Breast epithelium (tissue), 4 donors: ENCODE measurements around the gene TTC9B. TPM values are rescaled to one million over a fixed set of nuclear protein-coding genes. Genes with fewer than 3 reads are reported as not detected.

Source experiments
- DNase-seq, 2 donors: peaks; one replicate each; pipeline ENCODE4 v3.0.0-alpha.2; 2019; ENCODE audit warnings: low spot score in 2 of 2
- H3K27ac ChIP-seq, 2 donors: fragments of 200-600 bp; sonication (generic) in 1 of 2; one replicate each; pipeline ENCODE4 v1.5.1; 2016 to 2019; ENCODE audit warnings: mild to moderate bottlenecking in 1 of 2
- H3K27me3 ChIP-seq, 2 donors: fragments of 200-600 bp; sonication (generic) in 1 of 2; one replicate each; pipeline versions ENCODE4 v1.5.1 to v1.6.0; 2017 to 2019; ENCODE audit warnings: control low read depth in 1 of 2, mild to moderate bottlenecking in 1 of 2
- H3K36me3 ChIP-seq: fragments of 200-600 bp; one replicate; pipeline ENCODE4 v1.5.1; 2019
- H3K4me1 ChIP-seq, 2 donors: fragments of 200-600 bp; sonication (generic); one replicate each; pipeline ENCODE4 v1.5.1; 2016 to 2019; ENCODE audit warnings: control low read depth in 1 of 2
- H3K4me3 ChIP-seq, 3 donors: fragments of 200-600 bp; sonication (generic); 1 replicate in 2 of 3; 2 replicates in 1 of 3; pipeline ENCODE4 v1.5.1; 2016 to 2019; ENCODE audit warnings: mild to moderate bottlenecking in 3 of 3, moderate library complexity in 2 of 3
- H3K9me3 ChIP-seq, 2 donors: fragments of 200-600 bp; sonication (generic) in 1 of 2; one replicate each; pipeline ENCODE4 v1.5.1; 2016 to 2019; ENCODE audit warnings: control low read depth in 1 of 2
- CTCF ChIP-seq, 3 donors: fragments of 450-650 bp; IDR thresholded peaks; one replicate each; pipeline ENCODE4 v1.5.1; 2016 to 2017; ENCODE audit warnings: antibody characterized with exemption in 3 of 3, mild to moderate bottlenecking in 3 of 3, moderate library complexity in 3 of 3
- POLR2A ChIP-seq: fragments of 450-650 bp; IDR thresholded peaks from one replicate; pipeline ENCODE4 v1.6.1; 2016; ENCODE audit warnings: antibody characterized with exemption, mild to moderate bottlenecking, moderate library complexity
- POLR2AphosphoS5 ChIP-seq, 3 donors: sonication (generic); formaldehyde crosslinking; IDR thresholded peaks; one replicate each; pipeline ENCODE4 v1.6.1; 2017; ENCODE audit warnings: antibody characterized with exemption in 3 of 3
- intact Hi-C: fragments of 100-400 bp; cut with DNase I; formaldehyde crosslinking; loops from one replicate; pipeline ENCODE4 v1.15.1; 2023; ENCODE audit warnings: low total_unique reads
- total RNA-seq, 3 donors: library from RNA; depleted of rRNA; stranded (reverse); fragments of >200 nt; gene quantifications; one replicate each; pipeline ENCODE4 v1.1.0, GENCODE V29; 2016

Gene TTC9B
- total RNA-seq, 3 donors from 2014 or later: 0.29 TPM; not detected in 2

- no peak for DNase-seq
- intact Hi-C loops: no loop called here
Measured at GRCh38 chr19:40236026-40236355, 17.8 kb upstream of the TTC9B start.

GRCh38 chr19:40235238-40236025 is 17.2 kb upstream of the TTC9B start:
- no peaks in the 10 kb centered on the region for H3K27me3 ChIP-seq
- no peak overlapping the region for H3K4me3 ChIP-seq
- no peaks in the 10 kb centered on the region for H3K4me1 ChIP-seq
- DNase-seq: no peak
- no peak overlapping the region for H3K27ac ChIP-seq
- intact Hi-C loops: no loop called here
- no peaks in the 10 kb centered on the region for H3K36me3 ChIP-seq
- H3K9me3 ChIP-seq: no peaks in the 10 kb centered on the region
- TF ChIP-seq CTCF (IDR thresholded peaks at IDR 0.05) (no peak), POLR2AphosphoS5 (IDR thresholded peaks at IDR 0.05) (no peak), POLR2A (no peak)

More at GRCh38 chr19:40236026-40236355, 17.8 kb upstream of the TTC9B start:
- Histone ChIP-seq H3K4me1 (no peaks in the 10 kb centered on the region), H3K9me3 (no peaks in the 10 kb centered on the region), H3K27me3 (no peaks in the 10 kb centered on the region), H3K27ac (no peak overlapping the region), H3K36me3 (no peaks in the 10 kb centered on the region), H3K4me3 (no peak overlapping the region)
- TF ChIP-seq CTCF (IDR thresholded peaks at IDR 0.05) (no peak), POLR2A (no peak), POLR2AphosphoS5 (IDR thresholded peaks at IDR 0.05) (no peak)

- no peak overlapping the region for H3K4me3 ChIP-seq
- TF ChIP-seq POLR2AphosphoS5 (IDR thresholded peaks at IDR 0.05): no peak
- TF ChIP-seq CTCF (IDR thresholded peaks at IDR 0.05): no peak
- TF ChIP-seq POLR2A: no peak
- DNase-seq: no peak
- no peaks in the 10 kb centered on the region for H3K27me3 ChIP-seq
- H3K27ac ChIP-seq: no peak overlapping the region
- H3K4me1 ChIP-seq: no peaks in the 10 kb centered on the region
- H3K9me3 ChIP-seq: no peaks in the 10 kb centered on the region
- no peaks in the 10 kb centered on the region for H3K36me3 ChIP-seq
- intact Hi-C loops: no loop called here
Measured at GRCh38 chr19:40234429-40235237, 16.4 kb upstream of the TTC9B start.

- Histone ChIP-seq H3K27ac (no peak overlapping the region), H3K4me3 (no peak overlapping the region), H3K36me3 (no peaks in the 10 kb centered on the region), H3K27me3 (no peaks in the 10 kb centered on the region), H3K4me1 (no peaks in the 10 kb centered on the region), H3K9me3 (no peaks in the 10 kb centered on the region)
- intact Hi-C loops: no loop called here
- no peak for DNase-seq
- TF ChIP-seq POLR2AphosphoS5 (IDR thresholded peaks at IDR 0.05) (no peak), CTCF (IDR thresholded peaks at IDR 0.05) (no peak), POLR2A (no peak)
Measured at GRCh38 chr19:40233811-40234389, 15.7 kb upstream of the TTC9B start.
